HL-60 (cell line): ENCODE results near the gene IRF8.

Source experiments
- POLR2AphosphoS5 ChIP-seq: IDR thresholded peaks from 2 replicates; pipeline ENCODE4 v1.6.1; 2012; ENCODE audit warnings: low read depth
- TF ChIP-seq, protein P1 (sequence below): IDR thresholded peaks from 2 replicates; pipeline ENCODE4 v1.6.1; 2012; ENCODE audit warnings: low read depth; ENCODE audit not compliant: insufficient replicate concordance
- TF ChIP-seq, protein P2 (sequence below): IDR thresholded peaks from one replicate; pipeline ENCODE4 v1.5.1; 2011; ENCODE audit warnings: low read length, control low read depth, inconsistent platforms; ENCODE audit not compliant: insufficient read depth

DNA sequence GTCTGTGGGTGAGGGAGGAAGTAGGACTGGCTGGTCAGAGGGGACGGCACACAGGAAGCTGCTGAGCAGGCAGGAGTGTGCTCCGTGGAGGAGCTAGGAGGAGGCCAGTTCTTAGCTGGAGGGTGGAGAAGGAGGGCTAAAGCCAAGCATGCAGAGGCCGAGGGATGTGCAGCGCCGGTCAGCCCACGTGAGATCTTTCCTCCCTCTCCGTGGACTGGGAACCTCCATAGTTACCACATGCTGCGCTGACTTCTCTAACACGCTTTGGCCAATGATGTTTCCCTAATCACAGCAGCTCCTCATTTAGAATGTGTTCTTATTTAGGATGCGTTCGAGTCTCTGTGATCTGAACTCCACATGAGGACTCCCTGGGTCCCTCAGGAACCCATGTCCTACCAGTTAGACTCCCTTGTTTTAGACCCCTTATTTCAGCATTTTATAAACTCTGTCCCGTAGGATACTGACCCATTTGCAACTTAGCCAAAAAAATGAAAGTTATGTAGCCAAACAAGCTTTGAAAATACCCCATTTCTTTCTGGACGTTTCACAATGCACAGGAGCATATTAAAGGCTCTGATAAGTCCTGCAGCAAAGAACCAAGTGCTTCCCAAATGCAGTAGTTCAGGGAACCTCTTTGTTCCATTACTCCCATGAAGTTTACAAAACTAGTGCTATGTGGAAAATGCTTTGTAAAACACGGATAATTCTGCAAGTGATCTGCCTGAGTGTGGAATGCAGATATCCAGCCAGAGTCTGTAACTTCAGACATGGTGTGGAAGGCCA, 51.4 kb downstream of the IRF8 start:
- TF ChIP-seq, protein P1, sequence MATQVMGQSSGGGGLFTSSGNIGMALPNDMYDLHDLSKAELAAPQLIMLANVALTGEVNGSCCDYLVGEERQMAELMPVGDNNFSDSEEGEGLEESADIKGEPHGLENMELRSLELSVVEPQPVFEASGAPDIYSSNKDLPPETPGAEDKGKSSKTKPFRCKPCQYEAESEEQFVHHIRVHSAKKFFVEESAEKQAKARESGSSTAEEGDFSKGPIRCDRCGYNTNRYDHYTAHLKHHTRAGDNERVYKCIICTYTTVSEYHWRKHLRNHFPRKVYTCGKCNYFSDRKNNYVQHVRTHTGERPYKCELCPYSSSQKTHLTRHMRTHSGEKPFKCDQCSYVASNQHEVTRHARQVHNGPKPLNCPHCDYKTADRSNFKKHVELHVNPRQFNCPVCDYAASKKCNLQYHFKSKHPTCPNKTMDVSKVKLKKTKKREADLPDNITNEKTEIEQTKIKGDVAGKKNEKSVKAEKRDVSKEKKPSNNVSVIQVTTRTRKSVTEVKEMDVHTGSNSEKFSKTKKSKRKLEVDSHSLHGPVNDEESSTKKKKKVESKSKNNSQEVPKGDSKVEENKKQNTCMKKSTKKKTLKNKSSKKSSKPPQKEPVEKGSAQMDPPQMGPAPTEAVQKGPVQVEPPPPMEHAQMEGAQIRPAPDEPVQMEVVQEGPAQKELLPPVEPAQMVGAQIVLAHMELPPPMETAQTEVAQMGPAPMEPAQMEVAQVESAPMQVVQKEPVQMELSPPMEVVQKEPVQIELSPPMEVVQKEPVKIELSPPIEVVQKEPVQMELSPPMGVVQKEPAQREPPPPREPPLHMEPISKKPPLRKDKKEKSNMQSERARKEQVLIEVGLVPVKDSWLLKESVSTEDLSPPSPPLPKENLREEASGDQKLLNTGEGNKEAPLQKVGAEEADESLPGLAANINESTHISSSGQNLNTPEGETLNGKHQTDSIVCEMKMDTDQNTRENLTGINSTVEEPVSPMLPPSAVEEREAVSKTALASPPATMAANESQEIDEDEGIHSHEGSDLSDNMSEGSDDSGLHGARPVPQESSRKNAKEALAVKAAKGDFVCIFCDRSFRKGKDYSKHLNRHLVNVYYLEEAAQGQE, result no peak
- TF ChIP-seq, protein P2, sequence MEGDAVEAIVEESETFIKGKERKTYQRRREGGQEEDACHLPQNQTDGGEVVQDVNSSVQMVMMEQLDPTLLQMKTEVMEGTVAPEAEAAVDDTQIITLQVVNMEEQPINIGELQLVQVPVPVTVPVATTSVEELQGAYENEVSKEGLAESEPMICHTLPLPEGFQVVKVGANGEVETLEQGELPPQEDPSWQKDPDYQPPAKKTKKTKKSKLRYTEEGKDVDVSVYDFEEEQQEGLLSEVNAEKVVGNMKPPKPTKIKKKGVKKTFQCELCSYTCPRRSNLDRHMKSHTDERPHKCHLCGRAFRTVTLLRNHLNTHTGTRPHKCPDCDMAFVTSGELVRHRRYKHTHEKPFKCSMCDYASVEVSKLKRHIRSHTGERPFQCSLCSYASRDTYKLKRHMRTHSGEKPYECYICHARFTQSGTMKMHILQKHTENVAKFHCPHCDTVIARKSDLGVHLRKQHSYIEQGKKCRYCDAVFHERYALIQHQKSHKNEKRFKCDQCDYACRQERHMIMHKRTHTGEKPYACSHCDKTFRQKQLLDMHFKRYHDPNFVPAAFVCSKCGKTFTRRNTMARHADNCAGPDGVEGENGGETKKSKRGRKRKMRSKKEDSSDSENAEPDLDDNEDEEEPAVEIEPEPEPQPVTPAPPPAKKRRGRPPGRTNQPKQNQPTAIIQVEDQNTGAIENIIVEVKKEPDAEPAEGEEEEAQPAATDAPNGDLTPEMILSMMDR, result no peak
- TF ChIP-seq POLR2AphosphoS5, result no peak
